ENCODE results near the gene STRN4. TPM values are rescaled to one million over a fixed set of nuclear protein-coding genes. Genes with fewer than 3 reads are reported as not detected.

The STRN4 gene
- total RNA-seq, 3 donors from 2014 or later (not counting 1 experiment from before 2014, with no cell fraction given), result 125 to 152 (median 125) TPM

DNA sequence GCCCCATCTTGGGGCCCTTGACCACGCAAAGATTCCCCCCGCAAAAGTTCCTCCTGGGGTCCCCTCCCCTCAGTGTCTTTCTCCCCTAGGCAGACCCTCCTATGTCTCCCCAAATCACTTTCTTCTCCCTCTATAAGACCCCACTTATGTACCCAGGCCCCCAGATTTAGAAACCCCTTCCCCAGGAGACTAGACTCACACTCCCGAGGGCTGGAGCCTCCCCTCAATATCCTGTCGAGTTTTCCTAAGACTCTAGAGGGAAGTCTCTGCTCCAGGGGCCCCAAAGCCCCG, 40.7 kb upstream of the STRN4 start:
- TF ChIP-seq, protein P1, sequence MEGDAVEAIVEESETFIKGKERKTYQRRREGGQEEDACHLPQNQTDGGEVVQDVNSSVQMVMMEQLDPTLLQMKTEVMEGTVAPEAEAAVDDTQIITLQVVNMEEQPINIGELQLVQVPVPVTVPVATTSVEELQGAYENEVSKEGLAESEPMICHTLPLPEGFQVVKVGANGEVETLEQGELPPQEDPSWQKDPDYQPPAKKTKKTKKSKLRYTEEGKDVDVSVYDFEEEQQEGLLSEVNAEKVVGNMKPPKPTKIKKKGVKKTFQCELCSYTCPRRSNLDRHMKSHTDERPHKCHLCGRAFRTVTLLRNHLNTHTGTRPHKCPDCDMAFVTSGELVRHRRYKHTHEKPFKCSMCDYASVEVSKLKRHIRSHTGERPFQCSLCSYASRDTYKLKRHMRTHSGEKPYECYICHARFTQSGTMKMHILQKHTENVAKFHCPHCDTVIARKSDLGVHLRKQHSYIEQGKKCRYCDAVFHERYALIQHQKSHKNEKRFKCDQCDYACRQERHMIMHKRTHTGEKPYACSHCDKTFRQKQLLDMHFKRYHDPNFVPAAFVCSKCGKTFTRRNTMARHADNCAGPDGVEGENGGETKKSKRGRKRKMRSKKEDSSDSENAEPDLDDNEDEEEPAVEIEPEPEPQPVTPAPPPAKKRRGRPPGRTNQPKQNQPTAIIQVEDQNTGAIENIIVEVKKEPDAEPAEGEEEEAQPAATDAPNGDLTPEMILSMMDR (IDR thresholded peaks at IDR 0.05), result no peak
- Histone ChIP-seq H3K4me3 (ENCODE audit: low read length) (peak overlapping the region; percentile 75), H3K4me1 (ENCODE audit: control insufficient read depth, insufficient read depth, low read length) (peaks cover 67% of the 10 kb centered on the region), H3K36me3 (ENCODE audit: control insufficient read depth, insufficient read depth, low read length) (peaks cover 10% of the 10 kb centered on the region), H3K27me3 (ENCODE audit: control insufficient read depth, insufficient read depth, low read length) (no peaks in the 10 kb centered on the region), H3K9me3 (ENCODE audit: control insufficient read depth, insufficient read depth, low read length) (no peaks in the 10 kb centered on the region), H3K27ac (ENCODE audit: low read length) (peak overlapping the region; percentile 82)
- Mint-ChIP-seq H3K27ac (peak overlapping the region; percentile 92 to 99), H3K27me3 (ENCODE audit: low read depth in 2 of 2) (no peaks in the 10 kb centered on the region), H3K4me3 (peak overlapping the region; percentile 95), H3K9me3 (no peaks in the 10 kb centered on the region), H3K36me3 (no peaks in the 10 kb centered on the region), H3K4me1 (peaks cover 53 to 73% of the 10 kb centered on the region in 2 donors)
- intact Hi-C loops (cut with micrococcal nuclease), result no loop called here
- WGBS (ENCODE audit: insufficient coverage), result 0% methylated on average over 5 of the region's 5 CpGs
- ATAC-seq (no peak), DNase-seq (no peak)

DNA sequence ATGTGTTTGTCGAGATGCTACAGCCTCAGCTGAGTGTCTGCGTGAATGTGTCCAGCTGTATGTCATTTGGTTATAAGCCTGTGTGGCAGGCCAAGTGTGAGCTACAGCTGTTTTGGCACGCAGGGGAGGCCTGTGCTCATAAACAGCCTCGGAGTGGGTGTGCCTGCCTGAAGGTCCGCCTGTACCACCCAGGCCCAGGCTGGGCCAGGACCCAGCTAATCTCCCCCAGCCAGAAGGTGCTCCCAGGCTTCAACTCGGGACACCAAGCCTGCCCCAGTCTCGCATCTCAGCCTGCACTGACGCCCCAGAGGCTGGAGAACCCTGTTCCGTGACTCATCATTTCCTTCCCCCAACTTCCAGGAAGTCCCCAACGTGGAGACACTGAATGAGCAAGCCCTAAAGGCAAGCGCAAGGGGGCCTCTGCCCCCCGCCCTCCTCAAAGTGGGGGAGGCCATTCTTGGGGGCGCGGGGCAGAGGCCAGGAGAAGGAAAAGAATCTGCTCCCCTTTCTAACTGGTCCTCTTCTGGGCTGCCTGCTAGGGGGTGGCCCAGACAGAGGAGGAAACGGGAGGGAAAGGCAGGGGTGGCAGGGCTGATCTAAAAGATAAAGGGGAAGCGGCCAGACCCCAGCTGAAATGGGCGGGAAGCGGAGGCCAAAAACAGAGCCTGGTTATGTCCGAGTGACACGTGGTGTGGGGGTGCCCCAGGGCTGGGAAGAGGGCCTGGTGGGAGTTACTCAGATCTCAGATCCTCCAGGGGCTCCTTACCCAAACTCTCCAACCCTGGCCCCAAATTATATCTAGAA, 40.2 kb upstream of the STRN4 start:
- TF ChIP-seq, protein P1 (IDR thresholded peaks at IDR 0.05), result no peak
- 3% methylated on average over 20 of the region's 20 CpGs for WGBS (ENCODE audit: insufficient coverage)
- peaks cover 62% of the 10 kb centered on the region for H3K4me1 ChIP-seq (ENCODE audit: control insufficient read depth, insufficient read depth, low read length)

DNA sequence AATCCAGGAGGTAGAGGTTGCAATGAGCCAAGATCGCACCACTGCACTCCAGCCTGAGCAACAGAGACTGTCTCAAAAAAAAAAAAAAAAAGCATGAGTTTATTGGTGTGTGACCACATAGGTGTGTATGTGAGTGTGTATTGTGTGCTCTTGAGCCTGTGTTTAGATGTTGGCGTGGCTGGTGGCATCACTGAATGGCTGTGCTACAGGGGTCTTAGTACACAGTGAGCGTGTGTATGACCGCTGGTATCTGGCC, 39.7 kb upstream of the STRN4 start:
- Histone ChIP-seq H3K36me3 (ENCODE audit: control insufficient read depth, insufficient read depth, low read length) (peaks cover 17% of the 10 kb centered on the region), H3K27me3 (ENCODE audit: control insufficient read depth, insufficient read depth, low read length) (no peaks in the 10 kb centered on the region), H3K4me3 (ENCODE audit: low read length) (peak overlapping the region; percentile 75), H3K9me3 (ENCODE audit: control insufficient read depth, insufficient read depth, low read length) (no peaks in the 10 kb centered on the region), H3K27ac (ENCODE audit: low read length) (peak overlapping the region; percentile 82), H3K4me1 (ENCODE audit: control insufficient read depth, insufficient read depth, low read length) (peaks cover 62% of the 10 kb centered on the region)
- Mint-ChIP-seq H3K27ac (peak overlapping the region; percentile 92 to 99), H3K9me3 (no peaks in the 10 kb centered on the region), H3K4me1 (peaks cover 50 to 70% of the 10 kb centered on the region in 2 donors), H3K4me3 (peak overlapping the region; percentile 95), H3K36me3 (no peaks in the 10 kb centered on the region), H3K27me3 (ENCODE audit: low read depth in 2 of 2) (no peaks in the 10 kb centered on the region)
- TF ChIP-seq, protein P1 (IDR thresholded peaks at IDR 0.05), result no peak
- 66% methylated on average over 4 of the region's 4 CpGs for WGBS (ENCODE audit: insufficient coverage)
- intact Hi-C loops (cut with micrococcal nuclease), result no loop called here
- ATAC-seq, result no peak
- DNase-seq, result no peak

More for the DNA sequence above, 40.2 kb upstream of the STRN4 start:
- Histone ChIP-seq H3K4me3 (ENCODE audit: low read length) (peak overlapping the region; percentile 75), H3K9me3 (ENCODE audit: control insufficient read depth, insufficient read depth, low read length) (no peaks in the 10 kb centered on the region), H3K27ac (ENCODE audit: low read length) (peak overlapping the region; percentile 82), H3K36me3 (ENCODE audit: control insufficient read depth, insufficient read depth, low read length) (peaks cover 15% of the 10 kb centered on the region), H3K27me3 (ENCODE audit: control insufficient read depth, insufficient read depth, low read length) (no peaks in the 10 kb centered on the region)
- H3K9me3 Mint-ChIP-seq, result no peaks in the 10 kb centered on the region
- ATAC-seq, result peak; percentile 73 to 85 (median 74)
- no peaks in the 10 kb centered on the region for H3K36me3 Mint-ChIP-seq
- H3K27me3 Mint-ChIP-seq (ENCODE audit: low read depth in 2 of 2), result no peaks in the 10 kb centered on the region
- intact Hi-C loops (cut with micrococcal nuclease), result no loop called here
- peak overlapping the region; percentile 92 to 99 for H3K27ac Mint-ChIP-seq
- H3K4me1 Mint-ChIP-seq, result peaks cover 50 to 70% of the 10 kb centered on the region in 2 donors
- H3K4me3 Mint-ChIP-seq, result peak overlapping the region; percentile 95
- peak; percentile 73 to 92 for DNase-seq

Measured in natural killer cell (primary cell).